Measurements from ENCODE around the gene BLOC1S6. TPM values are rescaled to one million over a fixed set of nuclear protein-coding genes. Genes with fewer than 3 reads are reported as not detected.
A peak's percentile ranks its signal among the peaks of the same experiment; 100 is the strongest.

Gene BLOC1S6
- total and polyA plus RNA-seq, 2 of the 13 experiments (the other 11 are each of a cell fraction or from before 2014, with no cell fraction given) = 11.8 to 44.3 TPM

- TF ChIP-seq, protein P1, sequence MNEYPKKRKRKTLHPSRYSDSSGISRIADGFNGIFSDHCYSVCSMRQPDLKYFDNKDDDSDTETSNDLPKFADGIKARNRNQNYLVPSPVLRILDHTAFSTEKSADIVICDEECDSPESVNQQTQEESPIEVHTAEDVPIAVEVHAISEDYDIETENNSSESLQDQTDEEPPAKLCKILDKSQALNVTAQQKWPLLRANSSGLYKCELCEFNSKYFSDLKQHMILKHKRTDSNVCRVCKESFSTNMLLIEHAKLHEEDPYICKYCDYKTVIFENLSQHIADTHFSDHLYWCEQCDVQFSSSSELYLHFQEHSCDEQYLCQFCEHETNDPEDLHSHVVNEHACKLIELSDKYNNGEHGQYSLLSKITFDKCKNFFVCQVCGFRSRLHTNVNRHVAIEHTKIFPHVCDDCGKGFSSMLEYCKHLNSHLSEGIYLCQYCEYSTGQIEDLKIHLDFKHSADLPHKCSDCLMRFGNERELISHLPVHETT (CRISPR knock-in tag; conservative IDR thresholded peaks at IDR 0.05) = no peak; the same call in 1 of the 2 replicates
- TF ChIP-seq ZNF180 (CRISPR knock-in tag; IDR thresholded peaks at IDR 0.05; ENCODE audit: borderline replicate concordance, low read depth) (no peak), ZNF580 (CRISPR knock-in tag; IDR thresholded peaks at IDR 0.05; ENCODE audit: borderline replicate concordance, low read depth) (peak; percentile 53; the same call in 1 of the 2 replicates), ZKSCAN8 (CRISPR knock-in tag; IDR thresholded peaks at IDR 0.05; ENCODE audit: borderline replicate concordance) (no peak), ZMAT3 (CRISPR knock-in tag; conservative IDR thresholded peaks at IDR 0.05) (peak; percentile 98), ZNF724P (CRISPR knock-in tag; IDR thresholded peaks at IDR 0.05; ENCODE audit: borderline replicate concordance) (no peak), MAFF (IDR thresholded peaks at IDR 0.05; ENCODE audit: low read depth, low read length) (peak; percentile 28; the same call in 1 of the 2 replicates), CENPX (CRISPR knock-in tag; IDR thresholded peaks at IDR 0.05) (no peak), ZBTB38 (CRISPR knock-in tag; IDR thresholded peaks at IDR 0.05) (no peak; the same call in 1 of the 2 replicates), CBX5 (CRISPR knock-in tag; IDR thresholded peaks at IDR 0.05; ENCODE audit: borderline replicate concordance) (peak; percentile 75; the same call in 1 of the 2 replicates), HOXA9 (CRISPR knock-in tag; IDR thresholded peaks at IDR 0.05; ENCODE audit: borderline replicate concordance) (no peak), POLR2AphosphoS2 (IDR thresholded peaks at IDR 0.05; ENCODE audit: low read depth, low read length) (no peak), ZNF780A (CRISPR knock-in tag; IDR thresholded peaks at IDR 0.05) (no peak), ZNF792 (CRISPR knock-in tag; IDR thresholded peaks at IDR 0.05) (peak; percentile 63; the same call in 1 of the 2 replicates), PAX8 (CRISPR knock-in tag; IDR thresholded peaks at IDR 0.05; ENCODE audit: borderline replicate concordance) (no peak), ZNF766 (CRISPR knock-in tag; IDR thresholded peaks at IDR 0.05; ENCODE audit: borderline replicate concordance) (no peak), DNMT1 (CRISPR knock-in tag; IDR thresholded peaks at IDR 0.05) (no peak), ZNF784 (CRISPR knock-in tag; IDR thresholded peaks at IDR 0.05; ENCODE audit: borderline replicate concordance) (no peak; the same call in 1 of the 2 replicates), ZNF235 (CRISPR knock-in tag; IDR thresholded peaks at IDR 0.05; ENCODE audit: borderline replicate concordance) (peak; percentile 89), STAT5B (CRISPR knock-in tag; IDR thresholded peaks at IDR 0.05) (no peak), TP53 (CRISPR knock-in tag; conservative IDR thresholded peaks at IDR 0.05) (no peak), ZNF333 (CRISPR knock-in tag; IDR thresholded peaks at IDR 0.05; ENCODE audit: borderline replicate concordance) (peak; percentile 46; the same call in 1 of the 2 replicates), ZNF589 (CRISPR knock-in tag; conservative IDR thresholded peaks at IDR 0.05) (no peak)
- TF ChIP-seq, protein P2, sequence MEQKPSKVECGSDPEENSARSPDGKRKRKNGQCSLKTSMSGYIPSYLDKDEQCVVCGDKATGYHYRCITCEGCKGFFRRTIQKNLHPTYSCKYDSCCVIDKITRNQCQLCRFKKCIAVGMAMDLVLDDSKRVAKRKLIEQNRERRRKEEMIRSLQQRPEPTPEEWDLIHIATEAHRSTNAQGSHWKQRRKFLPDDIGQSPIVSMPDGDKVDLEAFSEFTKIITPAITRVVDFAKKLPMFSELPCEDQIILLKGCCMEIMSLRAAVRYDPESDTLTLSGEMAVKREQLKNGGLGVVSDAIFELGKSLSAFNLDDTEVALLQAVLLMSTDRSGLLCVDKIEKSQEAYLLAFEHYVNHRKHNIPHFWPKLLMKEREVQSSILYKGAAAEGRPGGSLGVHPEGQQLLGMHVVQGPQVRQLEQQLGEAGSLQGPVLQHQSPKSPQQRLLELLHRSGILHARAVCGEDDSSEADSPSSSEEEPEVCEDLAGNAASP (CRISPR knock-in tag; IDR thresholded peaks at IDR 0.05; ENCODE audit: borderline replicate concordance) = no peak; the same call in 1 of the 2 replicates
- TF ChIP-seq, protein P3, sequence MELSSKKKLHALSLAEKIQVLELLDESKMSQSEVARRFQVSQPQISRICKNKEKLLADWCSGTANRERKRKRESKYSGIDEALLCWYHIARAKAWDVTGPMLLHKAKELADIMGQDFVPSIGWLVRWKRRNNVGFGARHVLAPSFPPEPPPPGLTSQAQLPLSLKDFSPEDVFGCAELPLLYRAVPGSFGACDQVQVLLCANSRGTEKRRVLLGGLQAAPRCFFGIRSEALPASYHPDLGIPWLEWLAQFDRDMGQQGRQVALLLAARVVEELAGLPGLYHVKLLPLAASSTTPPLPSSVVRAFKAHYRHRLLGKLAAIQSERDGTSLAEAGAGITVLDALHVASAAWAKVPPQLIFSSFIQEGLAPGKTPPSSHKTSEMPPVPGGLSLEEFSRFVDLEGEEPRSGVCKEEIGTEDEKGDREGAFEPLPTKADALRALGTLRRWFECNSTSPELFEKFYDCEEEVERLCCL (CRISPR knock-in tag; IDR thresholded peaks at IDR 0.05; ENCODE audit: borderline replicate concordance) = no peak
These were observed 47.4 kb downstream of the BLOC1S6 start, which contains the start of gene SQOR (continued) for GRCh38 chr15:45634432-45635190.

Measured in HepG2 (cell line).